Stimulated activated CD8-positive, alpha-beta memory T cell treated with anti-CD3 and anti-CD28 coated beads, Interleukin-12 subunit alpha, Interleukin-12 subunit beta, amount 100 ng/mL, for 4 hours (primary cell): ENCODE measurements around the gene POLN.

Experiments used
- DNase-seq: peaks from one replicate; pipeline ENCODE4 v3.0.0-alpha.2; 2020; ENCODE audit warnings: low read depth

POLN gene

GRCh38 chr4:2116687-2117400 lies 125.1 kb downstream of the POLN start:
- DNase-seq: no peak

- no peak for DNase-seq
These were observed 136.4 kb downstream of the POLN start for GRCh38 chr4:2105559-2105958.

- DNase-seq: no peak
These were observed 137.2 kb downstream of the POLN start for GRCh38 chr4:2104556-2105345.

GRCh38 chr4:2103843-2104547 lies 137.9 kb downstream of the POLN start:
- DNase-seq: no peak

GRCh38 chr4:2103127-2103842 lies 138.6 kb downstream of the POLN start:
- DNase-seq: no peak

- no peak for DNase-seq
These were observed 139.7 kb downstream of the POLN start for GRCh38 chr4:2102045-2102883.

- no peak for DNase-seq
These were observed 140.4 kb downstream of the POLN start for GRCh38 chr4:2101346-2102044.

GRCh38 chr4:2096073-2096609 lies 145.8 kb downstream of the POLN start:
- DNase-seq: no peak

GRCh38 chr4:2095236-2096072 lies 146.5 kb downstream of the POLN start:
- DNase-seq: no peak

GRCh38 chr4:2094545-2094944 lies 147.4 kb downstream of the POLN start:
- no peak for DNase-seq

GRCh38 chr4:2093265-2093664 lies 148.7 kb downstream of the POLN start:
- no peak for DNase-seq

- no peak for DNase-seq
These were observed 149.3 kb downstream of the POLN start for GRCh38 chr4:2092669-2093053.

GRCh38 chr4:2091990-2092668 lies 149.8 kb downstream of the POLN start:
- no peak for DNase-seq

GRCh38 chr4:2090642-2091041 lies 151.3 kb downstream of the POLN start:
- DNase-seq: no peak

GRCh38 chr4:2089222-2089621 lies 152.7 kb downstream of the POLN start:
- DNase-seq: no peak

GRCh38 chr4:2087170-2087569 lies 154.8 kb downstream of the POLN start:
- no peak for DNase-seq

GRCh38 chr4:2085496-2085901 lies 156.4 kb downstream of the POLN start:
- DNase-seq: no peak

- no peak for DNase-seq
These were observed 157.6 kb downstream of the POLN start for GRCh38 chr4:2084316-2084715.

GRCh38 chr4:2083826-2084160 lies 158.1 kb downstream of the POLN start:
- DNase-seq: no peak
